ENCODE results near the gene PPT2. TPM values are rescaled to one million over a fixed set of nuclear protein-coding genes. Genes with fewer than 3 reads are reported as not detected.

Gene PPT2
- total RNA-seq, 2 experiments from 2014 or later, result 9.9 to 10.1 TPM

DNA sequence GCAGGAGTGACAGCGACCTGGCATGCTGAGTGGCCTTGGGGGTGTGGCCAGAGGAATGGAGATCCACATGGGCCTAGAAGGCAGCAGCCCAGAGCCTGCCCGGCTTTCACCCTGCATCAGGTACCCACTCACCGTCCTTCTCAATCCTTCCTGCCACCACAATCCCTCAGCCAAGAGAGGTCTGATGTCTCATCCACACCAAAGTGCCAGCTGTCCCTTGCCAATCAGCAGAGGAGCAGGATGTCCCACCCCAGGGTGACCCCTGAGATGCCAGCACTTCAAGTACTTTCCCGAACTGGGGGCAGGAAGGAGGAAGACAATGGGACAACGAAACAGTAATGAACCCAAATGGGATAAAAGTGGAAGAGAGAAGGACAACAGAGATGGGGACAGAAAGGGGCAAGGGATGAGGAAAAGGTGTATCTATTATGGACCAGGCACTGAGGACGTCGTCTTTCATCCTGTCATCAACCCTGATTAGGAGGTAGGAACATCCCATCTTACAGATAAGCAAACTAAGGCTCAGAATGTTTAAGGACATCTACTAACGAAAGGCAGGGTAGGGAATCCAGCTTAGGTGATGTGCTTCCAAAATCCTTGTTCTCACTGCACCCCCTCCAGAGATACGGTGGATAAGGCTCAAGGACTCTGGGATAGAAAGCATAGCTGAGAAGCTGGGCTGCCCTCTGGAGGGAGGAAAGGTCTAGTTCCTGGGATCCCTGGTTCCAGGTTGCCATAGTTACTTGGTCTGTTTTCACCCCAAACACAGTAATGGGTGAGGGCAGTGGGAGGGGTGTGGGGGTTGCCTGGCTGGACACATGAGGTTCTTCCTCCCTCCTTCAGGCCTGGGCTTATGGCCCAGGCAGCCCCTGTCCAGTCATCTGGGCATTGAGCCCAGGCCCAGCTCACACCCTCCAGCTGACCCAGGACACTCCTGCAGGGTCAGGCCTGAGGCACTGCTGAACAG, 40.3 kb upstream of the PPT2 start:
- POLR2A ChIA-PET, result interaction anchor here (0.6 kb wide), 2 partner anchors 11 to 136 kb away, joined by 4 to 5 read pairs; no protein-coding TSS in a partner anchor
- CTCF ChIA-PET, result interaction anchor here (0.7 to 1.8 kb wide), 3 partner anchors 11 to 41 kb away, joined by 3 to 6 read pairs (median 3); no protein-coding TSS in a partner anchor
- H3K36me3 Mint-ChIP-seq (ENCODE audit: low read depth), result peaks cover 13% of the 10 kb centered on the region
- intact Hi-C loops (cut with DNase I, micrococcal nuclease), result no loop called here
- H3K4me1 Mint-ChIP-seq, result peaks cover 14% of the 10 kb centered on the region
- no peak overlapping the region for H3K4me3 Mint-ChIP-seq
- no peak for ATAC-seq
- H3K9me3 Mint-ChIP-seq (ENCODE audit: low read depth), result no peaks in the 10 kb centered on the region
- no peak overlapping the region for H3K27ac Mint-ChIP-seq
- DNase-seq, result no peak
- peaks cover 4% of the 10 kb centered on the region for H3K27me3 Mint-ChIP-seq

DNA sequence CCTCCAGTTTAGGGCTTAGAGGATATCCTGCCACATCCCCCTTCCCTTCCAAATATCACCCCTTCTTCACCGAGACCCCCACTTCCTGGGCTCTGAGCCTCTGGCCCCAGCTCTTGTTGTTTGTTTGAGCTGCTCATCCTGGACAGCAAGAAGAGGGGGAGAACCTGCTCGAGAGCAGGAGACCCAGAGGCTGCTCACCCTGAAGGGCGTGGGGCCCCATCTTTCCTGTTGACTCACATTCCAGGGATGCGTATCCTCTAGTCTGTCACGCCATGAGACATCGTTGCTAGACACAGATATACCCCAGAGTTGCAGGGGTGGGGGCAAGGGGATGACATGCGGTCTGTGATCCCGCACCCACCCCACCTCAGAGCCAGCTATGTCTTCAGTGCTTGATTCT, 39.1 kb upstream of the PPT2 start:
- no peak overlapping the region for H3K4me3 Mint-ChIP-seq
- H3K36me3 Mint-ChIP-seq (ENCODE audit: low read depth), result peaks cover 22% of the 10 kb centered on the region
- DNase-seq (peak; percentile 21), ATAC-seq (no peak)
- CTCF ChIA-PET, result interaction anchor here (0.6 to 1.8 kb wide), 4 partner anchors 10 to 211 kb away, joined by 3 to 6 read pairs (median 4); no protein-coding TSS in a partner anchor
- H3K4me1 Mint-ChIP-seq, result peaks cover 14% of the 10 kb centered on the region
- H3K27ac Mint-ChIP-seq, result no peak overlapping the region
- H3K27me3 Mint-ChIP-seq, result no peaks in the 10 kb centered on the region
- intact Hi-C loops (cut with DNase I, micrococcal nuclease), result loop anchor here in 1 of 2 experiments (5.0 kb wide), 1 partner anchor 133 kb away; no protein-coding TSS in a partner anchor
- H3K9me3 Mint-ChIP-seq (ENCODE audit: low read depth), result no peaks in the 10 kb centered on the region
- POLR2A ChIA-PET, result interaction anchor here (0.6 kb wide), 2 partner anchors 10 to 11 kb away, joined by 3 to 5 read pairs; no protein-coding TSS in a partner anchor

DNA sequence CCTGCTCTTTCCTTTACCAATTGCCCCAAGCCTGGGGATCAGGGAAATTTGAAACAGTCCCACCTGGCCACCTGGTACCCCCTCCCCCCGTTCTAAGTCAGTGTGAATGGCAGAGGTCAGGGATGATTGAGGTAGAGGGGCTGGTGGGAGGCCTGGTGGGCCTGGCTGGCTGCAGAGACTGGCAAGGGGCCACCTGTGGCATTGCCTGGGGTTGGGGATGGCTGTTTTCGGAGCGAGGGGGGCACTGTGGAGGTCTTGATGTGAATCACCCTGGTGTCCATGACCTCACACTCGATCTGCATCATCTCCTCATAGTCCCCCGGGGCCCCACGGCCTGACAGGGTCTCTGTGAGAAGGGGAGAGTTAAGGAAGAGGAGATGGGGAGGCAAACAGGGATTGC, 38.3 kb upstream of the PPT2 start:
- H3K4me1 Mint-ChIP-seq, result peaks cover 14% of the 10 kb centered on the region
- H3K4me3 Mint-ChIP-seq, result no peak overlapping the region
- H3K36me3 Mint-ChIP-seq (ENCODE audit: low read depth), result peaks cover 24% of the 10 kb centered on the region
- no peaks in the 10 kb centered on the region for H3K9me3 Mint-ChIP-seq (ENCODE audit: low read depth)
- ATAC-seq (no peak), DNase-seq (no peak)
- H3K27ac Mint-ChIP-seq, result no peak overlapping the region
- CTCF ChIA-PET, result interaction anchor here (0.8 kb wide), 1 partner anchor 14 kb away, joined by 3 read pairs; no protein-coding TSS in a partner anchor
- H3K27me3 Mint-ChIP-seq, result no peaks in the 10 kb centered on the region
- POLR2A ChIA-PET, result no interaction called here
- intact Hi-C loops (cut with DNase I, micrococcal nuclease), result loop anchor here in 1 of 2 experiments (5.0 kb wide), 1 partner anchor 132 kb away; no protein-coding TSS in a partner anchor

DNA sequence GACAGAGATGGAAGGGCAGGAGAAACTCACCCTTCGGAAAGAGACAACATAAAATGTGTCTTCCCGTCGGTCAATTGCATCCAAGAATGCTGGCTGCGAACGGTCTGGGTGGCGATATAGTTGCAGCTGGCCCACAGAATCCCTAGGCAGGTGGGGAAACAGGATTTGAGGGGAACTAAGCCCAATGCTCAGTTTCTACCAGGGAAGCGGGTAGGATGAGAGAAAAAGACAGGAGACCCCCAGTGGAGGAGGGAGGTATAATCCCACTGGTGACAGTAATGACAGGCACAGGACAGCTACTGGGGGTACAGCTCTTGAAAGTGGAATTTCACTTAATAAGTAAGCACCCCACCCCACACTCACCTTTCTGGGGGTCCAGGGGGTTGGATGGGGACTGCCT, 37.3 kb upstream of the PPT2 start:
- H3K36me3 Mint-ChIP-seq (ENCODE audit: low read depth), result peaks cover 31% of the 10 kb centered on the region
- H3K4me1 Mint-ChIP-seq, result peaks cover 14% of the 10 kb centered on the region
- DNase-seq (peak; percentile 27), ATAC-seq (no peak)
- H3K4me3 Mint-ChIP-seq, result no peak overlapping the region
- ChIA-PET CTCF (interaction anchor here (0.7 to 3.4 kb wide), 3 partner anchors 12 to 576 kb away, joined by 3 to 36 read pairs (median 3); partner anchors contain the start of genes ATF6B and FKBPL), POLR2A (interaction anchor here (0.6 kb wide), 1 partner anchor 11 kb away, joined by 3 read pairs; the partner anchor contains the start of gene ATF6B)
- no peak overlapping the region for H3K27ac Mint-ChIP-seq
- no peaks in the 10 kb centered on the region for H3K27me3 Mint-ChIP-seq
- intact Hi-C loops (cut with DNase I, micrococcal nuclease), result loop anchor here in 1 of 2 experiments (5.0 kb wide), 1 partner anchor 131 kb away; no protein-coding TSS in a partner anchor
- H3K9me3 Mint-ChIP-seq (ENCODE audit: low read depth), result no peaks in the 10 kb centered on the region

DNA sequence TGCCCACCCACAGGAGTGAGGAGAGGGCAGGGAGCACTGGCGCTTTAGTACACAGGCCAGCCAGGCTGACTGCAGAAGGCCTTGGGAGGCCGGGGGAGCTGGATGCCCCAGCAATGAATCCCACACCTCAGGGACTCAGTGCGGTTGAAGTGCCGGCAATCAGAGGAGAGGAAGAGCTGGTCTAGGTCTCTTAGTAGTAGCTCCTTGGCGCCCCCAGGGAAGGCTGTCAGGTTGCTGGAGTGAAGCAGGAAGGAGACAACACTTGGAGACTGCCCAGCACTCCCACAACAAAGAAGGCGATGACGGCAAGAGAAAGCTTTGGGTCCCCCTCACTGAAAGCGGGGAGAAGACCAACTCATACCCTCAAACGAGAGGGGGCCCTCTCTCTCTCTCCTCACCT, 36.5 kb upstream of the PPT2 start:
- no peaks in the 10 kb centered on the region for H3K27me3 Mint-ChIP-seq
- no peaks in the 10 kb centered on the region for H3K9me3 Mint-ChIP-seq (ENCODE audit: low read depth)
- ChIA-PET CTCF (interaction anchor here (0.6 to 3.4 kb wide), 4 partner anchors 11 to 171 kb away, joined by 3 to 36 read pairs (median 4); partner anchors contain the start of genes ATF6B, CFB and FKBPL), POLR2A (no interaction called here)
- peaks cover 14% of the 10 kb centered on the region for H3K4me1 Mint-ChIP-seq
- H3K36me3 Mint-ChIP-seq (ENCODE audit: low read depth), result peaks cover 37% of the 10 kb centered on the region
- H3K27ac Mint-ChIP-seq, result no peak overlapping the region
- no peak overlapping the region for H3K4me3 Mint-ChIP-seq
- intact Hi-C loops (cut with DNase I, micrococcal nuclease), result loop anchor here in 1 of 2 experiments (5.0 kb wide), 1 partner anchor 130 kb away; no protein-coding TSS in a partner anchor
- DNase-seq (no peak), ATAC-seq (no peak)

DNA sequence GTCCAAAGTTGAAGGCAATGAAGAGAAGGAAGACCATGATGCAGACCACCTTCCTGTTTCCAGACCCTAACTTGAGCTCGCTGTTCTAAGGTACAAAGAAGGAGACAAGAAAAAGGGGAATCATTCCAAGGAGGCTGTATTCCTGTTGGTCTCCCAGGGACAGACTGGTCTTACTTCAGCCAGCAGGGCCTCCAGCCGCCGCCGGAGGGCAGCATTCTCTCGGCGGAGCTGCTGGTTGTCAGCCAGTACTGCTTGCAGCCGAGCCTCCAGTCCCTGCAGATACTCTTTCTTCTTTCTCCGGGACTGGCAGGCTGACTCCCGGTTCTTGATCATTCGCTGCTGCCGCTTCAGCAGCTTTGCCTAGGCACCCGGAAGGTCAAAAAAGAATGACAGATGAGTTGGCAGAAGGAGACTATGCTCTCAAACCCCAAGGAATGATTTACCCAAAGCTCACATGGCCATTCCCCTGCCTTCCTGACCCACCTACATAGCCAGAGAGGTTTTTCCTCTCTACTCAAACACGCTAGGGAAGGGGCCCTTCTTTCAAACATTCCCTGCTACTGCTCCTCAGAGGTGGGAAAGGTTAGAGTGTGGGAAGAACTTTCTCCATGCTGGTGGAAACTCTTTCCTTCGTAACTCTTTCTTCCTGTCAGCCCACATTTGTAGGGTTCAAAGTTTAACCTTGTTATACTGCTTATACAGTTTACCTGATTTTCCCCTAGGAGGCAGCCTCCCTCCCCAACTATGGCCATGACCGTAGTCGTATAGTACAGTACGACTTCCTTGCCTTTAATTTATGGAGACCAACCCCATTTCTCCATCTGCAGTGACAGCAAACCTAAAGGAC, 34.9 kb upstream of the PPT2 start:
- Mint-ChIP-seq H3K27me3 (no peaks in the 10 kb centered on the region), H3K9me3 (ENCODE audit: low read depth) (no peaks in the 10 kb centered on the region), H3K4me1 (peaks cover 14% of the 10 kb centered on the region), H3K27ac (no peak overlapping the region), H3K4me3 (no peak overlapping the region), H3K36me3 (ENCODE audit: low read depth) (peaks cover 39% of the 10 kb centered on the region)
- intact Hi-C loops (cut with DNase I, micrococcal nuclease), result loop anchor here (1.0 to 5.0 kb wide), 2 partner anchors 35 to 128 kb away; partner anchors contain the start of gene PPT2 (in 2 of the 2)
- CTCF ChIA-PET, result interaction anchor here (0.6 to 3.4 kb wide), 22 partner anchors 10 to 181 kb away, joined by 3 to 36 read pairs (median 4); partner anchors contain the start of genes ATF6B, FKBPL, PRRT1 and TNXB
- DNase-seq (peak; percentile 86), ATAC-seq (peak; percentile 88)
- POLR2A ChIA-PET, result interaction anchor here (0.8 kb wide), 1 partner anchor 9 kb away, joined by 3 read pairs; the partner anchor contains the start of gene ATF6B

DNA sequence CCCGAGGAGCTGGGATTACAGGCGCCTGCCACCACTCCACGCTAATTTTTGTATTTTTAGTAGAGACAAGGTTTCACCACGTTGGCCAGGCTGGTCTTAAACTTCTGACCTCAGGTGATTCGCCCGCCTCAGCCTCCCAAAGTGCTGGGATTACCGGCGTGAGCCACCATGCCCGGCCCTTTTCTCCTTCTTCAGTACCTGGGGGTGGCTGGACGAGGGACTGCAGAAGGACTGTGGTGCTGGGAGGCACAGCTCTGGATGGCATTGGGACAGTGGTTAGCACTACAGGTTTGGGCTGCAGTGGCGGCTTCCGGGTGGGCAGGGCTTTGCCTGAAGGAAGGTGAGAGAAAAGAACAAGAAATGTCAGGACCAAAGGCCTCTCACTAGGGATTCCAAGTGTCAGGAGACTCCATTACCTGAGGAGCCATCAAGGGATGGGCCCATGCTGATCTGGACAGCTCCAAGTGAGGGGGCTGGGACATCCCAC, 33.3 kb upstream of the PPT2 start:
- H3K4me3 Mint-ChIP-seq, result no peak overlapping the region
- DNase-seq (no peak), ATAC-seq (no peak)
- POLR2A ChIA-PET, result no interaction called here
- H3K9me3 Mint-ChIP-seq (ENCODE audit: low read depth), result no peaks in the 10 kb centered on the region
- H3K27ac Mint-ChIP-seq, result no peak overlapping the region
- H3K4me1 Mint-ChIP-seq, result peaks cover 12% of the 10 kb centered on the region
- H3K36me3 Mint-ChIP-seq (ENCODE audit: low read depth), result peaks cover 41% of the 10 kb centered on the region
- intact Hi-C loops (cut with DNase I, micrococcal nuclease), result loop anchor here in 1 of 2 experiments (10.0 kb wide), 1 partner anchor 576 kb away; the partner anchor contains the start of genes ATP6V1G2, DDX39B and NFKBIL1
- no peaks in the 10 kb centered on the region for H3K27me3 Mint-ChIP-seq
- CTCF ChIA-PET, result no interaction called here

DNA sequence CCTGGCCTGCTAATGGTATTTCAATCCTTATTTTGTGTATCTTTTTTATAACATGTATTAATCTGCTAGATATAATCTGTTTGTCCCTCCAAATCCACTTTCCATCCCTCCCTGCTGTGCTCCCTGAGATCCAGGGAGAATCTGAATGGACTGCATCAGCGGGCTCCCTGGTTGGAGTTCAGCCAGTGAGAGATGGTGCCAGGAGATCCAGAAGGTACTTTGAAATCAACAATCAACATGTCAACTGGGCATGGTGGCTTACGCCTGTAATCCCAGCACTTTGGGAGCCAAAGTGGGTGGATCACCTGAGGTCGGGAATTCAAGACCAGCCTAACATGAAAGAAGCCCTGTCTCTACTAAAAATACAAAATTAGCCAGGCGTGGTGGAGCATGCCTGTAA, 30.3 kb upstream of the PPT2 start:
- Mint-ChIP-seq H3K27me3 (no peaks in the 10 kb centered on the region), H3K36me3 (ENCODE audit: low read depth) (peaks cover 42% of the 10 kb centered on the region)
- CTCF ChIA-PET, result no interaction called here

DNA sequence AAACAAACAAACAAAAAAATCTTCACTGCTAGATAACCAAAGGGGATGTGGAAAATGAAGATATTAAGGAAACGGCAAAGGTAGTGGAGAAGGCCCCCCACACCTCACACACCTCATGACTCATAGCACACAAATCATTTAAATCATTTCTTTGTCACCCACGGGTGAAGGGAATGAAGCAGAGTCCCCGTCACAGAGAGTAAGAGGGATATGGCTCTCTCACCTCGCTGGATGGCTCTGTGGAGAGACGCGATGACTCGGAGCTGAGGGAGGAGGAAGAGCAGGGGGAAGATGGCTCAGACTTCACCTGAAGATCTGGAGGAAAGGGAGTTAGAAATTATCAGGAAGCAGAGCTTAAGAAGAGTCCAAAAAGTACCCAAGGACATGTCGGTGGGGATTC, 27.1 kb upstream of the PPT2 start:
- H3K27ac Mint-ChIP-seq, result peak overlapping the region; percentile 98
- H3K4me1 Mint-ChIP-seq, result peaks cover 39% of the 10 kb centered on the region
- no peaks in the 10 kb centered on the region for H3K9me3 Mint-ChIP-seq (ENCODE audit: low read depth)
- peak overlapping the region; percentile 99 for H3K4me3 Mint-ChIP-seq
- POLR2A ChIA-PET, result interaction anchor here (1.5 kb wide), 1 partner anchor 64 kb away, joined by 4 read pairs; no protein-coding TSS in a partner anchor
- DNase-seq (peak; percentile 33), ATAC-seq (no peak)
- intact Hi-C loops (cut with DNase I, micrococcal nuclease), result loop anchor here in 1 of 2 experiments (5.0 to 10.0 kb wide), 2 partner anchors 582 to 710 kb away; partner anchors contain the start of genes ATP6V1G2, DDX39B, NFKBIL1 and TAP2
- CTCF ChIA-PET, result interaction anchor here (0.6 to 4.2 kb wide), 3 partner anchors 9 to 45 kb away, joined by 3 to 36 read pairs (median 3); no protein-coding TSS in a partner anchor
- peaks cover 21% of the 10 kb centered on the region for H3K36me3 Mint-ChIP-seq (ENCODE audit: low read depth)
- H3K27me3 Mint-ChIP-seq, result no peaks in the 10 kb centered on the region

More for the DNA sequence above, 30.3 kb upstream of the PPT2 start:
- intact Hi-C loops (cut with DNase I, micrococcal nuclease), result loop anchor here in 1 of 2 experiments (10.0 kb wide), 1 partner anchor 579 kb away; the partner anchor contains the start of genes ATP6V1G2, DDX39B and NFKBIL1
- Mint-ChIP-seq H3K27ac (no peak overlapping the region), H3K9me3 (ENCODE audit: low read depth) (no peaks in the 10 kb centered on the region), H3K4me1 (peaks cover 34% of the 10 kb centered on the region), H3K4me3 (no peak overlapping the region)
- DNase-seq (no peak), ATAC-seq (no peak)
- POLR2A ChIA-PET, result no interaction called here

DNA sequence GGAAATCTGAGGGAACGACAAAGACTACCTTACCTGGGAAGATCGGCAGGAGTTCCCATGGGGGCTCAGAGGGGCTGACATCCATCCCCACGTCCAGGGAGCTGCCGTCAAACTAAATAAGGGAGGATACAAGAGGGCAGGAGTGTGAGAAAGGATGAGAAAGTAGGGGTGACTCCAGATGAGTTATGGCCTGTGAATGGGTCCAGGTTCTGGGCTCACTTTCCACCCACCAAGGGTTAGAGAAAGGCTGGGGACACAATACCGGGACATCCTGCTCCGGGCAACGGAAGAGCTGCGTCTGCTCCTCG, 26.6 kb upstream of the PPT2 start:
- Mint-ChIP-seq H3K4me1 (peaks cover 39% of the 10 kb centered on the region), H3K9me3 (ENCODE audit: low read depth) (no peaks in the 10 kb centered on the region), H3K36me3 (ENCODE audit: low read depth) (peaks cover 18% of the 10 kb centered on the region), H3K4me3 (peak overlapping the region; percentile 99), H3K27ac (peak overlapping the region; percentile 98), H3K27me3 (no peaks in the 10 kb centered on the region)
- POLR2A ChIA-PET, result interaction anchor here (0.7 to 2.2 kb wide), 7 partner anchors 8 to 844 kb away, joined by 3 to 4 read pairs (median 3); no protein-coding TSS in a partner anchor
- DNase-seq, result no peak
- ATAC-seq, result no peak
- CTCF ChIA-PET, result interaction anchor here (1.2 to 4.2 kb wide), 2 partner anchors 10 to 21 kb away, joined by 3 to 36 read pairs; no protein-coding TSS in a partner anchor
- intact Hi-C loops (cut with DNase I, micrococcal nuclease), result loop anchor here in 1 of 2 experiments (5.0 to 10.0 kb wide), 2 partner anchors 583 to 710 kb away; partner anchors contain the start of genes ATP6V1G2, DDX39B, NFKBIL1 and TAP2

All from activated CD4-positive, alpha-beta T cell treated with anti-CD3 and anti-CD28 coated beads for 36 hours (primary cell).